CD4-positive, alpha-beta T cell treated with Interleukin-4 for 1 hour (primary cell): ENCODE results near the gene FAM234A.

Source experiments
- DNase-seq, 2 donors: peaks; one replicate each; pipeline ENCODE4 v3.0.0-alpha.2; 2020 to 2022

Gene FAM234A

GRCh38 chr16:283033-283805 is 48.6 kb downstream of the FAM234A start, which contains the start of gene PDIA2:
TSS of gene PDIA2 (plus strand) at chr16:283164. CDS start at chr16:283170, 6 bp downstream.
- DNase-seq = no peak

GRCh38 chr16:284204-285120 is 49.8 kb downstream of the FAM234A start:
- no peak for DNase-seq

- no peak for DNase-seq
These were observed 50.8 kb downstream of the FAM234A start for GRCh38 chr16:285146-286055.

GRCh38 chr16:286491-287297 is 52.1 kb downstream of the FAM234A start:
- DNase-seq = no peak

- no peak for DNase-seq
These were observed 52.7 kb downstream of the FAM234A start for GRCh38 chr16:287298-287811.

- no peak for DNase-seq
These were observed 53.6 kb downstream of the FAM234A start for GRCh38 chr16:287981-288920.

- DNase-seq = no peak
These were observed 54.9 kb downstream of the FAM234A start for GRCh38 chr16:289395-289997.

GRCh38 chr16:290015-290680 is 55.5 kb downstream of the FAM234A start:
- no peak for DNase-seq

- no peak for DNase-seq
These were observed 56.2 kb downstream of the FAM234A start for GRCh38 chr16:290681-291405.

- no peak for DNase-seq
These were observed 56.9 kb downstream of the FAM234A start for GRCh38 chr16:291539-291938.

GRCh38 chr16:293043-293775 is 58.6 kb downstream of the FAM234A start:
- DNase-seq = no peak

GRCh38 chr16:296276-296675 is 61.7 kb downstream of the FAM234A start:
- no peak for DNase-seq

GRCh38 chr16:296806-297510 is 62.3 kb downstream of the FAM234A start:
- DNase-seq = no peak

- DNase-seq = no peak
These were observed 63.2 kb downstream of the FAM234A start for GRCh38 chr16:297832-298231.

- DNase-seq = no peak
These were observed 66.6 kb downstream of the FAM234A start for GRCh38 chr16:301235-301634.

- no peak for DNase-seq
These were observed 67.3 kb downstream of the FAM234A start for GRCh38 chr16:301950-302349.
